Small intestine (tissue), 7 donors: ENCODE data around the gene SERGEF. TPM values are rescaled to one million over a fixed set of nuclear protein-coding genes. Genes with fewer than 3 reads are reported as not detected.

Source experiments
- DNase-seq, 2 donors: peaks; one replicate each; pipeline versions ENCODE4 v3.0.0 to v3.0.0-alpha.2; 2013
- FAIRE-seq: peaks from 2 replicates; lab custom pipeline; 2012; peaks lifted over from hg19 to GRCh38; lab: Jason Lieb, UNC
- H3K27ac ChIP-seq, 3 donors: one replicate each; pipeline ENCODE4 v1.5.1; 2013; ENCODE audit warnings: low read length in 2 of 3, mild to moderate bottlenecking in 2 of 3, control low read depth in 1 of 3, inconsistent platforms in 1 of 3, low read depth in 1 of 3, moderate library complexity in 1 of 3
- H3K27me3 ChIP-seq, 3 donors: one replicate each; pipeline ENCODE4 v1.6.1; 2013; ENCODE audit warnings: low read length in 3 of 3, inconsistent platforms in 1 of 3; ENCODE audit not compliant: control insufficient read depth in 3 of 3, insufficient read depth in 3 of 3
- H3K36me3 ChIP-seq, 3 donors: one replicate each; pipeline ENCODE4 v1.6.1; 2013; ENCODE audit warnings: low read length in 3 of 3, inconsistent platforms in 1 of 3, low read depth in 1 of 3, mild to moderate bottlenecking in 1 of 3, moderate library complexity in 1 of 3; ENCODE audit not compliant: control insufficient read depth in 3 of 3, insufficient read depth in 2 of 3
- H3K4me1 ChIP-seq, 3 donors: one replicate each; pipeline ENCODE4 v1.6.1; 2013; ENCODE audit warnings: low read length in 2 of 3, inconsistent platforms in 1 of 3, low read depth in 1 of 3, mild to moderate bottlenecking in 1 of 3, moderate library complexity in 1 of 3; ENCODE audit not compliant: control insufficient read depth in 3 of 3, insufficient read depth in 2 of 3
- H3K4me3 ChIP-seq, 3 donors: one replicate each; pipeline ENCODE4 v1.5.1; 2013; ENCODE audit warnings: low read length in 3 of 3, control low read depth in 1 of 3, inconsistent platforms in 1 of 3, low read depth in 1 of 3, mild to moderate bottlenecking in 1 of 3, moderate library complexity in 1 of 3
- H3K9me3 ChIP-seq, 2 donors: one replicate each; pipeline ENCODE4 v1.6.1; 2013; ENCODE audit warnings: low read depth in 1 of 2, low read length in 1 of 2; ENCODE audit not compliant: control insufficient read depth in 2 of 2, insufficient read depth in 1 of 2
- WGBS, 3 donors: extraction: QIAGEN DNeasy Blood & Tissue Kit; methylation state at CpG; one replicate each; pipeline ENCODE4 v1.1.7; 2013; 5-methylcytosine and 5-hydroxymethylcytosine counted together
- polyA plus RNA-seq, 4 donors: library from polyadenylated mRNA; stranded (reverse) in 3 of 4; unstranded in 1 of 4; fragments of 200-250 nt in 3 of 4; fragments of 120-200 nt in 1 of 4; gene quantifications; one replicate each; pipeline versions ENCODE4 v1.2.1 to v1.2.3, GENCODE V29; 2013
- donor health status: healthy with polysubstance abuse.
- donor health status: control.
- donor health status: control.
- donor health status: Bipolar disorder and iron deficiency.
- donor health status: healthy.

The SERGEF gene
- polyA plus RNA-seq, 4 donors, result 19.2 to 31.1 (median 27.0) TPM

DNA sequence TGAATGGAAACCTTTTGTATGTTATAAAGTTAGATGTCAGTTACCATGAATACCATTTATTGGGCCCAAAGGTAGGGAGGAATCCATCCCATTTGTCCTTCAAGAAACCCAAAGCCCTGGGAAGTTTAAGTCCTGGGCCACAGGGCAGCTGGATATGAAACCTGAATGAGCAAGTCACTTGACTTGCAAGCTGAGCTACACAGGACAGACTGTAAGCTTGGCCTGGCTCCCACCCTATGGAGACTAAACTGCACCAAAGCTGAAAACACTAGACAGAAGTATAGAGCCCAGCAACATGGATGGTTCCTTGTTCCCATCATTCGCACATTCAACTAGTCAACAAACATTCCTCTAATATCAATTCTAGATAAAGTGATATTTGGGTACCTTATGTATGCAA is 207.0 kb downstream of the SERGEF start:
- no peak for DNase-seq
- no peak overlapping the region for H3K27ac ChIP-seq
- WGBS, 3 donors, result 93 to 96% (median 94%) methylated on average over 1 of the region's 1 CpG
- H3K4me1 ChIP-seq, result peaks cover 0 to 3% (median 0%) of the 10 kb centered on the region in 3 donors
- FAIRE-seq, result no peak
- no peaks in the 10 kb centered on the region for H3K36me3 ChIP-seq
- H3K9me3 ChIP-seq, result peaks cover 0 to 4% of the 10 kb centered on the region in 2 donors
- no peak overlapping the region for H3K4me3 ChIP-seq
- no peaks in the 10 kb centered on the region for H3K27me3 ChIP-seq

DNA sequence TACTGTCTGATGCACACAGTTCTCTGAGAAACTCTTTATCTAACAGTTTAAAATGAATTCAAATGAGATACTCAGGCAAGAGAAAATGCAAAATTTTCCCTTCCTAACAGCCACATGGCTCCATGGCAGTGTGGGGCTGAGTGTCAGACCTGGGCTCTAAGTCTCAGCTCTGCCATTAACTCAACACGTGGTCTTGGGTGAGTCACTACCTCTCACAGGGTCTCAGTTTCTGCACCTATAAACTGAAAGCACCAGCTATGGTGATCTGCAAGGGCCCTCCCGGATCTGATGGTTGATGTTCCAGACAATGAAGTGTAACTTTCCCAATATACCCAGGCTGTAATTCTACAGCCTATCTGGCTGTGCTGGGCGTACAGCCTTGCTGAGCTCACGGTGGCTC is 207.8 kb downstream of the SERGEF start:
- Histone ChIP-seq H3K27me3 (no peaks in the 10 kb centered on the region), H3K36me3 (no peaks in the 10 kb centered on the region), H3K27ac (no peak overlapping the region), H3K4me3 (no peak overlapping the region), H3K9me3 (peaks cover 0 to 4% of the 10 kb centered on the region in 2 donors), H3K4me1 (peaks cover 0 to 3% (median 0%) of the 10 kb centered on the region in 3 donors)
- DNase-seq, result no peak
- WGBS, 3 donors, result 93 to 94% (median 94%) methylated on average over 4 of the region's 4 CpGs
- FAIRE-seq, result no peak

DNA sequence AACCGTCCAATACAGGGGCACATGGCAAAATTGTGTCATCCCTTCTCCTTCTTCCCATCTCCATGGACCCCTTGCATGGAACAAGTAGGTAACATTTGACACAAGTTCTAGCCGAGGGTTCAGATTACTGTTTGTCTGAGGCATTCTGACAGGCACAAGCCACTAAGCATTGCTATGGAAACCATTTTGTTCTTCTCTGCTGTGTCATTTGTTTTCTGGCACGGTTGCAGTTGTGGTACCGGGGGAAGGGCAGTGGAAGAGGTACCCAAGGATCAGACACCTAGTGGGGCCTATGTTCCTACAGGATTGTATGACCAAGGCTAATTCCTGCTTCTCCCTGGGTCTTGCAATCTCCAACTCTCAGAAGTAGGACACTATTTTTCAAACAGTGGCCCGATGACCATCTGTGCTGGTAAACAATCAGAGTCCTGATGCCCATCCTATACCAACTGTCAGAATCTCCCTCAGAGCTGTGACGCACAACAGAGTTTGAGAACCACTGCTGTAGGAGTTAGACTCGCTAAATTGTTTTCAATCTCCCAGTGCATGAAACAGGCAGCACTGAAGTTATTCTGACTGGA is 209.0 kb downstream of the SERGEF start:
- no peak for DNase-seq
- no peak for FAIRE-seq
- H3K27me3 ChIP-seq, result no peaks in the 10 kb centered on the region
- peaks cover 0 to 4% of the 10 kb centered on the region in 2 donors for H3K9me3 ChIP-seq
- H3K4me3 ChIP-seq, result no peak overlapping the region
- H3K36me3 ChIP-seq, result peaks cover 0 to 3% (median 0%) of the 10 kb centered on the region in 3 donors
- H3K27ac ChIP-seq, result no peak overlapping the region
- peaks cover 0 to 3% (median 0%) of the 10 kb centered on the region in 3 donors for H3K4me1 ChIP-seq
- 86 to 92% (median 86%) methylated on average over 7 of the region's 7 CpGs for WGBS, 3 donors

DNA sequence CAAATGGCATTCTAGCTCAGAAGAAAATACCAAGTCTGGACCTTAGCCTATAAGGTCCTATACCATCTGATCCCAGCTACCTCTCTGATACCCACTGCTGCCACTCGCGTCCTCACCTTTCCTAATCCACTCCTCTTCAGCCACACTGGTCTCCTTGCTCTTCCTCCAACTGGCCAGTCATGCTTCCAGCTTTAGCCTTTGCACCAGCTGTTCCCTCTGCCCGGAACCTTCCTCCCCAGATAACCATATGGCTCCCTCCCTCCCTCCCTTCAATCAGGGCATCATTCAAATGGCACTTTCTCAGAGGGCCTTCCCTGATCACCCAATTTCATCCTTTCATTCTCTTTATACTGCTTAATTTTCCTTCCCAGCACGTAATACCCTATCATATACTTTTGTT is 210.4 kb downstream of the SERGEF start:
- FAIRE-seq (no peak), DNase-seq (no peak)
- 87 to 96% (median 96%) methylated on average over 4 of the region's 4 CpGs for WGBS, 3 donors
- Histone ChIP-seq H3K27me3 (no peaks in the 10 kb centered on the region), H3K36me3 (peaks cover 0 to 3% (median 0%) of the 10 kb centered on the region in 3 donors), H3K9me3 (no peaks in the 10 kb centered on the region), H3K4me1 (peaks cover 0 to 2% (median 0%) of the 10 kb centered on the region in 3 donors), H3K27ac (no peak overlapping the region), H3K4me3 (no peak overlapping the region)

DNA sequence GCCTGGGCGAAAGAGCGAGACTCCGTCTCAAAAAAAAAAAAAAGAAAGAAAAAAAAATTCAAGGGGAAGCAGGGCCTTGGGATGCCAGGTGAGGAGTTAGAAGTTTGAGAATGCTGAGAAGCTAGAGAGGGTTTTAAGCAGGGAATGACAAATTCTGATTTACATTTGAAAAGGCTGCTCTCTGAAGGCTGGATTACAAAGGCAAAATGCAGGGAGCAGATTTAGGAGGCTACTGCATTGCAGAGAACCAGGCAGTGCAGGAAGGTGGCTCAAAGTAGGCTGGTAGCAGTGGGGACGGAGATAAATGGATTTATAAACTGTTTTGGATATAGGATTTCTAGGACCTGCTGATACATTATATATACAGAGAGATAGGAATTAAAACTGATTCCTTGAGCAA is 211.7 kb downstream of the SERGEF start:
- Histone ChIP-seq H3K27me3 (no peaks in the 10 kb centered on the region), H3K36me3 (peaks cover 0 to 3% (median 0%) of the 10 kb centered on the region in 3 donors), H3K4me3 (no peak overlapping the region), H3K27ac (no peak overlapping the region), H3K9me3 (peaks cover 0 to 3% of the 10 kb centered on the region in 2 donors), H3K4me1 (no peaks in the 10 kb centered on the region)
- no peak for FAIRE-seq
- DNase-seq, result no peak
- 96 to 100% (median 99%) methylated on average over 2 to 4 of the region's 4 CpGs for whole genome bisulfite sequencing, 3 donors

GRCh38 chr11:17799147-17799546 is 213.7 kb downstream of the SERGEF start:
- Histone ChIP-seq H3K36me3 (peaks cover 0 to 3% (median 0%) of the 10 kb centered on the region in 3 donors), H3K4me1 (no peaks in the 10 kb centered on the region), H3K27ac (no peak overlapping the region), H3K9me3 (peaks cover 0 to 3% of the 10 kb centered on the region in 2 donors), H3K27me3 (no peaks in the 10 kb centered on the region), H3K4me3 (no peak overlapping the region)
- FAIRE-seq (no peak), DNase-seq (no peak)
- WGBS, 3 donors, result 92 to 97% (median 96%) methylated on average over 5 of the region's 5 CpGs

- peaks cover 0 to 3% (median 0%) of the 10 kb centered on the region in 3 donors for H3K36me3 ChIP-seq
- FAIRE-seq (no peak), DNase-seq (no peak)
- H3K4me1 ChIP-seq, result no peaks in the 10 kb centered on the region
- no peak overlapping the region for H3K27ac ChIP-seq
- 91 to 95% (median 92%) methylated on average over 3 of the region's 3 CpGs for WGBS, 3 donors
- no peaks in the 10 kb centered on the region for H3K27me3 ChIP-seq
- peaks cover 0 to 3% of the 10 kb centered on the region in 2 donors for H3K9me3 ChIP-seq
- H3K4me3 ChIP-seq, result no peak overlapping the region
Observed at GRCh38 chr11:17798716-17799115, 214.1 kb downstream of the SERGEF start.

GRCh38 chr11:17798253-17798652 is 214.6 kb downstream of the SERGEF start:
- Histone ChIP-seq H3K9me3 (peaks cover 0 to 3% of the 10 kb centered on the region in 2 donors), H3K36me3 (peaks cover 0 to 3% (median 0%) of the 10 kb centered on the region in 3 donors), H3K4me1 (no peaks in the 10 kb centered on the region), H3K27ac (no peak overlapping the region), H3K27me3 (no peaks in the 10 kb centered on the region), H3K4me3 (no peak overlapping the region)
- WGBS, 3 donors, result 82 to 90% (median 84%) methylated on average over 6 of the region's 6 CpGs
- DNase-seq (no peak), FAIRE-seq (no peak)

GRCh38 chr11:17796154-17796553 is 216.7 kb downstream of the SERGEF start:
- Histone ChIP-seq H3K27ac (no peak overlapping the region), H3K9me3 (peaks cover 0 to 3% of the 10 kb centered on the region in 2 donors), H3K36me3 (peaks cover 0 to 3% (median 0%) of the 10 kb centered on the region in 3 donors), H3K4me3 (no peak overlapping the region), H3K4me1 (no peaks in the 10 kb centered on the region), H3K27me3 (no peaks in the 10 kb centered on the region)
- no peak for DNase-seq
- 91 to 92% (median 92%) methylated on average over 2 of the region's 2 CpGs for WGBS, 3 donors
- no peak for FAIRE-seq
